Activated T-helper 17 cell treated with anti-CD3 and anti-CD28 coated beads, Interleukin-2, amount 50 U/mL, for 72 hours (primary cell): ENCODE data around the gene TBCE. TPM values are rescaled to one million over a fixed set of nuclear protein-coding genes. Genes with fewer than 3 reads are reported as not detected.

ENCODE experiments used
- ATAC-seq: fragments of 150-1000 bp; cut with Tn5 transposase; replicated peaks from 2 replicates; pipeline ENCODE4 v1.10.0; 2021; ENCODE audit warnings: mild to moderate bottlenecking, moderate library complexity
- H3K27ac Mint-ChIP-seq: one replicate; pipeline ENCODE4 v1.8.0; 2022; ENCODE audit warnings: mixed read lengths
- H3K27me3 Mint-ChIP-seq: one replicate; pipeline ENCODE4 v1.8.0; 2022; ENCODE audit warnings: mixed read lengths
- H3K36me3 Mint-ChIP-seq: one replicate; pipeline ENCODE4 v1.8.0; 2022; ENCODE audit warnings: low read depth, mild to moderate bottlenecking, mixed read lengths
- H3K4me1 Mint-ChIP-seq: one replicate; pipeline ENCODE4 v1.8.0; 2022; ENCODE audit warnings: mixed read lengths
- H3K4me3 Mint-ChIP-seq: one replicate; pipeline ENCODE4 v1.8.0; 2022; ENCODE audit warnings: mild to moderate bottlenecking, mixed read lengths
- H3K9me3 Mint-ChIP-seq: one replicate; pipeline ENCODE4 v1.8.0; 2022; ENCODE audit warnings: mixed read lengths
- total RNA-seq, 2 donors: library from RNA; stranded (reverse); gene quantifications; one replicate each; pipeline ENCODE4 v1.2.3, GENCODE V29; 2022

TBCE gene
- total RNA-seq, 2 donors from 2014 or later, result 21.5 to 31.7 TPM

- H3K27me3 Mint-ChIP-seq, result no peaks in the 10 kb centered on the region
- no peaks in the 10 kb centered on the region for H3K4me1 Mint-ChIP-seq
- H3K36me3 Mint-ChIP-seq, result peaks cover 14% of the 10 kb centered on the region
- no peak overlapping the region for H3K4me3 Mint-ChIP-seq
- no peaks in the 10 kb centered on the region for H3K9me3 Mint-ChIP-seq
- peak overlapping the region; percentile 78 for H3K27ac Mint-ChIP-seq
- ATAC-seq, result no peak
Observed at GRCh38 chr1:235411489-235412486, 44.6 kb downstream of the TBCE start.

GRCh38 chr1:235415008-235415904, 48.0 kb downstream of the TBCE start:
- Mint-ChIP-seq H3K27me3 (no peaks in the 10 kb centered on the region), H3K4me1 (no peaks in the 10 kb centered on the region), H3K27ac (no peak overlapping the region), H3K4me3 (no peak overlapping the region), H3K9me3 (no peaks in the 10 kb centered on the region), H3K36me3 (peaks cover 24% of the 10 kb centered on the region)
- ATAC-seq, result peak; percentile 79

GRCh38 chr1:235416662-235417049, 49.4 kb downstream of the TBCE start:
- Mint-ChIP-seq H3K27me3 (no peaks in the 10 kb centered on the region), H3K9me3 (no peaks in the 10 kb centered on the region), H3K4me1 (no peaks in the 10 kb centered on the region), H3K27ac (no peak overlapping the region), H3K4me3 (no peak overlapping the region), H3K36me3 (peaks cover 24% of the 10 kb centered on the region)
- no peak for ATAC-seq

- H3K27ac Mint-ChIP-seq, result no peak overlapping the region
- no peak overlapping the region for H3K4me3 Mint-ChIP-seq
- no peaks in the 10 kb centered on the region for H3K27me3 Mint-ChIP-seq
- H3K9me3 Mint-ChIP-seq, result no peaks in the 10 kb centered on the region
- H3K36me3 Mint-ChIP-seq, result peaks cover 24% of the 10 kb centered on the region
- peak; percentile 60 for ATAC-seq
- no peaks in the 10 kb centered on the region for H3K4me1 Mint-ChIP-seq
Observed at GRCh38 chr1:235417086-235417697, 50.0 kb downstream of the TBCE start.

GRCh38 chr1:235421751-235422150, 54.5 kb downstream of the TBCE start:
- no peak for ATAC-seq
- H3K9me3 Mint-ChIP-seq, result no peaks in the 10 kb centered on the region
- H3K27ac Mint-ChIP-seq, result no peak overlapping the region
- H3K4me1 Mint-ChIP-seq, result peaks cover 5% of the 10 kb centered on the region
- H3K27me3 Mint-ChIP-seq, result no peaks in the 10 kb centered on the region
- H3K4me3 Mint-ChIP-seq, result no peak overlapping the region
- peaks cover 10% of the 10 kb centered on the region for H3K36me3 Mint-ChIP-seq

GRCh38 chr1:235423214-235423652, 56.0 kb downstream of the TBCE start:
- Mint-ChIP-seq H3K36me3 (peaks cover 1% of the 10 kb centered on the region), H3K9me3 (no peaks in the 10 kb centered on the region), H3K4me1 (peaks cover 5% of the 10 kb centered on the region), H3K4me3 (no peak overlapping the region), H3K27me3 (no peaks in the 10 kb centered on the region), H3K27ac (peak overlapping the region; percentile 65)
- peak; percentile 40 for ATAC-seq

GRCh38 chr1:235424092-235424491, 56.9 kb downstream of the TBCE start:
- no peaks in the 10 kb centered on the region for H3K9me3 Mint-ChIP-seq
- H3K27ac Mint-ChIP-seq, result no peak overlapping the region
- ATAC-seq, result no peak
- H3K27me3 Mint-ChIP-seq, result no peaks in the 10 kb centered on the region
- no peak overlapping the region for H3K4me3 Mint-ChIP-seq
- peaks cover 5% of the 10 kb centered on the region for H3K4me1 Mint-ChIP-seq
- no peaks in the 10 kb centered on the region for H3K36me3 Mint-ChIP-seq

- H3K27ac Mint-ChIP-seq, result no peak overlapping the region
- no peaks in the 10 kb centered on the region for H3K36me3 Mint-ChIP-seq
- H3K4me3 Mint-ChIP-seq, result no peak overlapping the region
- H3K9me3 Mint-ChIP-seq, result no peaks in the 10 kb centered on the region
- no peaks in the 10 kb centered on the region for H3K27me3 Mint-ChIP-seq
- peaks cover 5% of the 10 kb centered on the region for H3K4me1 Mint-ChIP-seq
- no peak for ATAC-seq
Observed at GRCh38 chr1:235425357-235425756, 58.1 kb downstream of the TBCE start.

- no peaks in the 10 kb centered on the region for H3K36me3 Mint-ChIP-seq
- no peak for ATAC-seq
- H3K9me3 Mint-ChIP-seq, result no peaks in the 10 kb centered on the region
- H3K27me3 Mint-ChIP-seq, result no peaks in the 10 kb centered on the region
- H3K27ac Mint-ChIP-seq, result no peak overlapping the region
- H3K4me1 Mint-ChIP-seq, result peaks cover 5% of the 10 kb centered on the region
- H3K4me3 Mint-ChIP-seq, result no peak overlapping the region
Observed at GRCh38 chr1:235426143-235426542, 58.9 kb downstream of the TBCE start.

GRCh38 chr1:235426680-235427079, 59.5 kb downstream of the TBCE start:
- no peaks in the 10 kb centered on the region for H3K9me3 Mint-ChIP-seq
- H3K27me3 Mint-ChIP-seq, result no peaks in the 10 kb centered on the region
- H3K27ac Mint-ChIP-seq, result no peak overlapping the region
- H3K4me1 Mint-ChIP-seq, result peaks cover 5% of the 10 kb centered on the region
- H3K4me3 Mint-ChIP-seq, result no peak overlapping the region
- ATAC-seq, result no peak
- no peaks in the 10 kb centered on the region for H3K36me3 Mint-ChIP-seq

- Mint-ChIP-seq H3K27ac (no peak overlapping the region), H3K4me1 (peaks cover 5% of the 10 kb centered on the region), H3K4me3 (no peak overlapping the region), H3K36me3 (no peaks in the 10 kb centered on the region), H3K9me3 (no peaks in the 10 kb centered on the region), H3K27me3 (no peaks in the 10 kb centered on the region)
- ATAC-seq, result no peak
Observed at GRCh38 chr1:235427447-235427846, 60.2 kb downstream of the TBCE start.

GRCh38 chr1:235429143-235429542, 61.9 kb downstream of the TBCE start:
- H3K4me3 Mint-ChIP-seq, result no peak overlapping the region
- no peaks in the 10 kb centered on the region for H3K9me3 Mint-ChIP-seq
- no peaks in the 10 kb centered on the region for H3K4me1 Mint-ChIP-seq
- ATAC-seq, result no peak
- peaks cover 10% of the 10 kb centered on the region for H3K36me3 Mint-ChIP-seq
- no peak overlapping the region for H3K27ac Mint-ChIP-seq
- no peaks in the 10 kb centered on the region for H3K27me3 Mint-ChIP-seq

GRCh38 chr1:235430991-235431390, 63.8 kb downstream of the TBCE start:
- H3K27ac Mint-ChIP-seq, result no peak overlapping the region
- H3K4me1 Mint-ChIP-seq, result no peaks in the 10 kb centered on the region
- no peaks in the 10 kb centered on the region for H3K27me3 Mint-ChIP-seq
- H3K4me3 Mint-ChIP-seq, result no peak overlapping the region
- no peaks in the 10 kb centered on the region for H3K9me3 Mint-ChIP-seq
- ATAC-seq, result no peak
- peaks cover 24% of the 10 kb centered on the region for H3K36me3 Mint-ChIP-seq

- H3K27ac Mint-ChIP-seq, result no peak overlapping the region
- no peaks in the 10 kb centered on the region for H3K9me3 Mint-ChIP-seq
- no peaks in the 10 kb centered on the region for H3K27me3 Mint-ChIP-seq
- peaks cover 54% of the 10 kb centered on the region for H3K36me3 Mint-ChIP-seq
- no peak for ATAC-seq
- H3K4me1 Mint-ChIP-seq, result no peaks in the 10 kb centered on the region
- no peak overlapping the region for H3K4me3 Mint-ChIP-seq
Observed at GRCh38 chr1:235434001-235434400, 66.8 kb downstream of the TBCE start.
